22Rv1 (cell line): Measurements from ENCODE around the gene USE1.
A peak's percentile ranks its signal among the peaks of the same experiment; 100 is the strongest.

Source experiments
- H3K27ac ChIP-seq: fragments of 450-650 bp; 2 replicates; pipeline ENCODE4 v1.5.1; 2017
- CTCF ChIP-seq: fragments of 450-650 bp; IDR thresholded peaks from 2 replicates; pipeline ENCODE4 v1.5.1; 2017; ENCODE audit warnings: mild to moderate bottlenecking
- ZFX ChIP-seq: fragments of 450-650 bp; IDR thresholded peaks from 2 replicates; pipeline ENCODE4 v1.6.1; 2017; ENCODE audit warnings: antibody characterized with exemption, borderline replicate concordance

USE1 gene

GRCh38 chr19:17215127-17215971 lies at the start of gene USE1:
Gene USE1, plus strand, starts transcription at chr19:17215357. Its CDS starts 49 bp downstream, at chr19:17215406.
- peak within 1 kb of the TSS; percentile 85 for H3K27ac ChIP-seq
- TF ChIP-seq ZFX (no peak), CTCF (no peak)

GRCh38 chr19:17165715-17166114 lies 49.4 kb upstream of the USE1 start:
- TF ChIP-seq ZFX (no peak), CTCF (no peak)
- H3K27ac ChIP-seq: no peak overlapping the region

- H3K27ac ChIP-seq: no peak overlapping the region
- TF ChIP-seq CTCF (no peak), ZFX (no peak)
Measured at GRCh38 chr19:17170538-17171297, 44.4 kb upstream of the USE1 start.

GRCh38 chr19:17171874-17172273 lies 43.3 kb upstream of the USE1 start:
- no peak overlapping the region for H3K27ac ChIP-seq
- TF ChIP-seq CTCF (no peak), ZFX (no peak)

GRCh38 chr19:17172624-17173345 lies 42.4 kb upstream of the USE1 start:
- no peak overlapping the region for H3K27ac ChIP-seq
- no peak for TF ChIP-seq CTCF
- no peak for TF ChIP-seq ZFX

- no peak for TF ChIP-seq CTCF
- TF ChIP-seq ZFX: no peak
- no peak overlapping the region for H3K27ac ChIP-seq
Measured at GRCh38 chr19:17178291-17178690, 36.9 kb upstream of the USE1 start.
